DMS114 treated with DMSO at 0.1 percent for 48 hours (cell line): Measurements from ENCODE around the gene GPR89A.
"Not testable (repeated sequence)": the region's sequence is repeated elsewhere in the genome, so short reads cannot be mapped to it uniquely, and the experiment has no call there.

Experiments used
- DNase-seq: peaks from one replicate; lab custom pipeline; 2025; ENCODE audit not compliant: unreplicated experiment; lab: John Stamatoyannopoulos, UW

GPR89A gene

GRCh38 chr1:145684858-145685257 is 77.1 kb downstream of the GPR89A start:
- not testable (repeated sequence) for DNase-seq

DNA sequence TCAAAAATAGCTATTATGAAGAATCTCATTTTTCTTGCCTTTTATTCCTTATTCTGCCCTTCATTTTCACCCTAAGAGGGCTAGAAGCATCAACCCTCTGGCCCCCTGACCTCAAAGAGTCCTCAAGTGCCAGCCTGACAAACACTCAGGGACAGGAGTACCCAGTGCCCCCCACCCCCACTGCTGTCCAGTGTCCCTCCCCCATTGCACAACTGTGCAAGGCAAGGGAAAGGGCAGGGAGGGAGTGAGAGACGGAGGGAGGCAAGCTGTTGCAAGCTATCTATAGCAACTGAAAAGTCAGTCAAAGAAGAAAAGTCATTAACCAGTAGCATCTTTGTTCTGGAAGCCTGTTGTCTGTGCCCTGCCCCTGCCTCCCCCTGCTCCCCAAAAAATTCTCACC is 78.3 kb downstream of the GPR89A start:
- not testable (repeated sequence) for DNase-seq

DNA sequence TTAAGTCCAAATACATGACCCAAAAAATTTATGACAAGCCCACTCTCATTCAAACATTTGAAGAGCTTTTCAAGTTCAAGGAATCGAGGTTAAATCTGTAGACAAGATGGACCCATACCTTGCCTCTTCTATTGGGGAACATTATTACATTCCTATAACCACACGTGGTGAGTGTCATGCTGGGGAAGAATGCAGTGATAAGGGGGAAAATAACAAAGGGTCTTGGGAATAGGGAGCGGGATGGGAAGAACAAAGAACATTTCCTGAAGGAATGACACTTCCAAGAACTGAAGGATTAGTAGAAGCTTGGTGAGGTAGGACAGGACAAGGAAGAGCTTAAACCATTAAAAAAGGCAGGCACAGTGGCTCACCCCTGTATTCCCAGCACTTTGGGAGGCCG is 80.5 kb downstream of the GPR89A start:
- DNase-seq = no peak

DNA sequence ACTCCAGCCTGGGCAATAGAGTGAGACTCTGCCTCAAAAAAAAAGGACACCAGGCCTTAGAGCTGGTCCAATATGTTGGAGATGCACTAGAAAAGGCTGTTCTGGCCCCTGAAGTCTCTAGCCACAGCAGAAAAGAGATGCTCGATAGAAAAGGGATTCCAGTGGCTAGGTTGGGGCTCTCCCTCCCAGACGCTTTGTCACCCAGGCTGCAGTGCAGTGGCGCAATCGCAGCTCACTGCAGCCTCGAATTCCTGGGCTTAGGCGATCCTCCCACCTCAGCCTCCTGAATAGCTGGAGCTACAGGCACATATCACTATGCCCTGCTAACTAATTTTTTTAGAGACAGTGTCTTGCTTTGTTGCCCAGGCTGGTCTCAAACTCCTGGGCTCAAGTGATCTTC is 81.1 kb downstream of the GPR89A start:
- DNase-seq = no peak

DNA sequence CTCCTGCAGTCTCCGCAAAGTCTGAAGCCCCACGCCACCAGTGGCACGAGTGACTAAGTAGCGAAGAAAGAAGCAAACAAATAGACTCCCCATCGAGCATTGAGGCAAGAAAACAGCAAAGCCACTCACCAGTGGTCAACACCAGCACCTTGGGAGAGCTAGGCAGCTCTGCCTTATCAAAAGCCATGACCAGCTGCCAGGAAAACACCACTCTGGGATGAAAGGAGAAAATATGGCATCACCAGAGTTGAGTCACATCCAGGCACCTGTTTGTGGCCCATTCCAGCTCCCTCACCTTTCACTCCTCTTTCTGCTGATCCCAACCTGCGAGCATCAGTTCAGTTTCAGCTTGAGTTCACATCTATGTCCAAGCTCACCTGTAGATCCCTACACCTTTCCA is 82.1 kb downstream of the GPR89A start:
- DNase-seq = no peak

DNA sequence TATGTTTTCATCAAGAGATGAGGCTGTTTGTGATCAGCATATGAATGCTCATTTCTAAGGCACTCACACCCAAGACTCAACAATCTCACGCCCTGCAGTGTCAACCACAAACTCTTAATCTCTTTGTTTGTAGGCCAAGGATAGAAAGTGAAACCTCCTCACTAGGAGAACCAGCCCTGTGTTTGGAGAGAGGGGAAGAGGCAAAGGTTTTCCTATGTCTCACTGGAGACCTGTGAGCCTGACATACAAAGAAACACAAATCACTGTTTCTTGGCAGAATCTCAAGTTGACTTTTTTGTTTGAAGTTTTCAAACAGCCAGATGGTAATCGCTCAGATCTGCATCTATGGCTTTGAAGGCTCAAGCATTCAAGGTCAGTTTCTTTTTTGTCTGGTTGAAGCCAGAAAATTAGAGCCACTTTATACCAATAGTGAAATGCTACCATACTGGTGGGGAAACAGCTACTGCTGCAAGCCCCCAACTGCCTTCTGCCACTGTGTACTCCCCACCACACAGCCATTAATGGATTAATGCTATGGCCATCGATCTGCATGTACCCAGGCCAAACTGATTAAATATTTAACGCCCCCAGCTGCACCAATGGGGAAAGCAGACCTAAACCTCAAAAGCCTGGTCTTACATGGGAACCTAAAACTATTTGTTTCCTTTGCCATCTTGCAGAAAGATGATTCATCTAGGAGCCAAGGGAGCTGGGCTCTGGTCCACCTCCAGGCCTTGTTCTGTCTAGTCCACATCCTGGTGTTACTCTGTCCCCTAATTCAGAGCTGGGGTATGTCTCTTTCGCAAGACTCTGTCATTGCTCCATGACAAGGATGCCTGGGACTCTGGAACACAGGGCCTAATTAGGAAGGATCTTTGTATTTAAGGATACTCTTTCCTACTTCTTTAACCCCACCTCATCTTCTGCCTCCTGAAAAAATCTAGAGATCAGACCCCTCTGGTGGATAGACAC is 83.1 kb downstream of the GPR89A start:
- no peak for DNase-seq

- no peak for DNase-seq
Observed at GRCh38 chr1:145692785-145693443, 85.1 kb downstream of the GPR89A start.

- DNase-seq = no peak
Observed at GRCh38 chr1:145695821-145696629, 88.2 kb downstream of the GPR89A start.

DNA sequence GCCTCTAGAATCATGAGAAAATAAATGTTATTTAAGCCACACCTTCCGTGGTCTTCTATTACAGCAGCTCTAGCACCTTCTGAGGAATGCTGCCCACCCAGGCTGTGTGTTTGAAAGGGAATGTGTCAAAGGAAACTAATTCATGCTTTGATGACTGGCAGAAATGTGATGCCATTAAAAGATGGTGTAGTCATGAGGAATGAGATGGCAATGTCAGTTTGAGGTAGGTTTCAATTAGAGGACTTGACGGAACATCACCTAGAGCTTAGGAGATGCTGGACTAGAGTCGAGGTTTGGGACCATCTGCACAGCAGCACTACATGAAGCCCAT is 88.8 kb downstream of the GPR89A start:
- no peak for DNase-seq

GRCh38 chr1:145701306-145701862 is 93.6 kb downstream of the GPR89A start:
- DNase-seq = no peak

- DNase-seq = no peak
Observed at GRCh38 chr1:145702052-145702451, 94.3 kb downstream of the GPR89A start.

- no peak for DNase-seq
Observed at GRCh38 chr1:145702826-145703225, 95.0 kb downstream of the GPR89A start.

DNA sequence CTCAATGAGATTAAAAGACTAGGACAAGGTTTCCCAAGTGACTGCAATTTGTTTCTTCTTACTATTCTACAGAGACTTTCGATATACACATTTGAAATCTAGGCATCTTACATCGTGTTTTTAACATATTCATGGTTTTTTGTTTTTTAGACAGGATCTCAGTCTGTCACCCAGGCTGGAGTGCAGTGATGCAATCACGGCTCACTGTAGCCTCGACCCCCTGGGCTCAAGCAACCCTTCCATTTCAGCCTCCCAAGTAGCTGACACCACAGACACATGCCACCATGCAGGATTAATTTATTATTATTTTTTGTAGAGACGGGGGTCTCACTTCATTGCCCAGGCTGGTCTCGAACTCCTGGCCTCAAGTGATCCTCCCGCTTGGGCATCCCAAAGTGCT is 97.8 kb downstream of the GPR89A start:
- no peak for DNase-seq

DNA sequence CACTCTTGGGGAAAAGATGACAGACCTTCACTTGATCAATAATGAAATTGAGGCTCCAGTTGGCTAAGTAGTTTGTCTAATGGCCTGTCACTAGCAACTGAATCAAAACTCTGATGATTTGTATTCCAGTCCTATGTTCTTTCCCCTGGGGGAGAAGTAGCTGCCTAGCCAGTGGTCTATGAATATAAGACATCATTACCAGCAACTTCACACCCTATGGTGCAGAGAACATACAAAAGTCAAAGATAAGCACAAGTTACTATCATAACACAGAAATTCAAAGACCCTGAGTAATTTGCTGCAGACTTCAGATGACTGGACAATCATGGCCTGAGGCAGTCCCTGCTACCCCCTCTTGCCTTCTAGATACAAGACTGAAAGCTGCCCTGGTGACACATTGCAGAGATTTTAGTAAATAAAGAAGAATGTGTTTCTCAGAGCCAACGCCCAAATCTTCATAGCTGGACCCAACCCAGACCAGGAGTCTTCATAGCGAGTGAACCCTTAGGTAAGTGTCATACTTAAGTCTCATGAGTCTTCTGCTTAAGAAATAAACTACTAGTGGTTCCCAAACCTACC is 98.4 kb downstream of the GPR89A start:
- no peak for DNase-seq

DNA sequence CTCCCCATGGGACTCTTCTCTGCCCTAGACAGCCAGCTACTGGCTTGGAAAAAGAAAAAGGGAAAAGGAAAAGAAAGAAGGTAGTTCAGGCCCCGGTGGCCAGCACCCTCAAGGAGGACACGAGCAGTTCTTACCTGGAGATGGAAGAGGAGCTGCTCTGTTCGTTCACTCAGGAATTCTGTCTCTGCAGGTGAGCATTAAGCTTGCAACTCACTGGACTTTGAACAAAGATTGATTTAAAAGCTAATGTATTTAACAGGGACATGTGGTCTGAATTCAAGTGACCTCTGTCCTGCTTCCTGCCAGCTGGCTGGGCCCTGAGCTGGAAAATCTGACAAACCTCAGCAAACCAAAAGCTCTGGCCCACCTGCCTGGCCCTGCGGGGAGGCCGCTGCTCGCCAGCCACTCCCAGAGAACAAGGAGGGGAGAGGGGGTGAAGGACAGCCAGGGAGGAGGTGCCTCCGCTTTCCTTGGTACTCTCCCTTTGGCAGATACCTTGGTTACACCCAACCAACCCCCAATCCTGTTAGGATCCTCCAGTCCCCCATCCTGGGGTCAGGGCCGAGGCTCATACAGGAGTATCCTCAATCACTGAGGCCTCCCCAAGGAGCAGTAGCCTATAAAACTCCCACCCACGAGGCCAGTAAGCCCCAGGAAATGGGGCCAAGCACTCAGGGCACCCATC is 99.5 kb downstream of the GPR89A start, which contains the start of gene PDZK1:
TSS of gene PDZK1 (minus strand) at position 186 of the 685 bp plus-strand sequence. CDS start 19,347 bp downstream, outside the sequence.
- no peak for DNase-seq

DNA sequence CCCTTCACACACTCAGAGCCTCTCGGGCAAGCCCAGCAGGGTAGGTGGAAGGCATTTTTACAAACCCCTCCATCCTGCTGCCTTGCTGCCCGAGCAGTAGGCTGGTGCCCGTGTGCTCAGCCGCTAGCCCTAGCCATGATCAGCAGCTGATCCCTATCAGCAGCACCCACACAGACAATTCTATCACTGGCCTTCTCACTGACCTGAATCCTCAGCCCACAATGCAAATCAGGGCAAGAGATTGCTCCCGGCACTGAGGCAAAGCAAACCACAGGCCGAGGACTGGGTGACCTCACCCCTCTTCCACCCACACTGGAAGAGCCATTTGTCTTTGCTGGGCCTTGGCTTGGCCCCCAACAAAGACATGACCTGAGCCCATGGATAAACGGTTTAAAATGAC is 100.3 kb downstream of the GPR89A start:
- DNase-seq = no peak

- no peak for DNase-seq
Observed at GRCh38 chr1:145710291-145711027, 102.7 kb downstream of the GPR89A start.

- no peak for DNase-seq
Observed at GRCh38 chr1:145711213-145711651, 103.4 kb downstream of the GPR89A start.

DNA sequence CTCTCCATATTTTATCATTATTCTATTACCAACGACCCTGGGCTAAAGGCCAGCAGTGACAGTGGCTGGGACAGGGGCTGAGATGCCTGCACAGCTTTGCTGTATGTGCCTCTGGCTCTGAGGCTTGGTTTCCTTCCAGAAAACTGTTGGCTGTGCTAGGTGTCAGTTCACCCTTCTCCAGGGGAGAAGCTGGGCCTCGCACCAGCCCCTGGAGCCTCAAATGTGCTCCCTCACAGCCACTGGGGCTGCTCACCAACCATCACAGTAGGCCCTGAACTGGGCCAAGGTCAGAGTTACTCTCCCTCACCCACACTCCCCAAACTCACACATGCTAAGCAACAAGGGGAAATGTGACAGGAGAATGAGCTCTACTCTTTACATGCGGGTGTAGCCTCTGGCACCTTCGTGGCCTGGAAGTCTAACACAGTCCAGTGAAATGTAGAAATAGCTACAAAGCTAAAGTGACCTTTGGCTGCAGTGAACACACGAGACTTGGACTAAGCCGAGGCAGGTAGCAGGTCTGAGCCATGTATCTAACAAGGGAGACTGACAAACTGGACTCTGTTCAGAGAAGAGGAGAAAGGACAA is 106.8 kb downstream of the GPR89A start:
- no peak for DNase-seq
